Measurements from ENCODE around the gene MITF.

MITF gene

GRCh38 chr3:69819282-69819681 is 80.0 kb downstream of the MITF start:
- H3K4me1 Mint-ChIP-seq = no peaks in the 10 kb centered on the region
- no peak for ATAC-seq
- H3K27ac Mint-ChIP-seq = no peak overlapping the region
- H3K27me3 Mint-ChIP-seq = no peaks in the 10 kb centered on the region
- no peaks in the 10 kb centered on the region for H3K36me3 Mint-ChIP-seq
- no peak overlapping the region for H3K4me3 Mint-ChIP-seq
- H3K9me3 Mint-ChIP-seq = peaks cover 5% of the 10 kb centered on the region

GRCh38 chr3:69821133-69821532 is 81.9 kb downstream of the MITF start:
- H3K36me3 Mint-ChIP-seq = no peaks in the 10 kb centered on the region
- H3K27ac Mint-ChIP-seq = no peak overlapping the region
- H3K9me3 Mint-ChIP-seq = peaks cover 5% of the 10 kb centered on the region
- no peak overlapping the region for H3K4me3 Mint-ChIP-seq
- ATAC-seq = no peak
- no peaks in the 10 kb centered on the region for H3K4me1 Mint-ChIP-seq
- no peaks in the 10 kb centered on the region for H3K27me3 Mint-ChIP-seq

GRCh38 chr3:69823743-69824142 is 84.5 kb downstream of the MITF start:
- ATAC-seq = no peak
- H3K27ac Mint-ChIP-seq = no peak overlapping the region
- H3K4me1 Mint-ChIP-seq = no peaks in the 10 kb centered on the region
- peaks cover 9% of the 10 kb centered on the region for H3K9me3 Mint-ChIP-seq
- H3K36me3 Mint-ChIP-seq = no peaks in the 10 kb centered on the region
- no peak overlapping the region for H3K4me3 Mint-ChIP-seq
- no peaks in the 10 kb centered on the region for H3K27me3 Mint-ChIP-seq

- Mint-ChIP-seq H3K9me3 (peaks cover 9% of the 10 kb centered on the region), H3K4me1 (no peaks in the 10 kb centered on the region), H3K27me3 (no peaks in the 10 kb centered on the region), H3K4me3 (no peak overlapping the region), H3K27ac (no peak overlapping the region), H3K36me3 (no peaks in the 10 kb centered on the region)
- ATAC-seq = no peak
These were observed 86.2 kb downstream of the MITF start for GRCh38 chr3:69825446-69825845.

- no peaks in the 10 kb centered on the region for H3K36me3 Mint-ChIP-seq
- ATAC-seq = no peak
- H3K27ac Mint-ChIP-seq = no peak overlapping the region
- H3K27me3 Mint-ChIP-seq = no peaks in the 10 kb centered on the region
- H3K4me3 Mint-ChIP-seq = no peak overlapping the region
- no peaks in the 10 kb centered on the region for H3K4me1 Mint-ChIP-seq
- H3K9me3 Mint-ChIP-seq = peaks cover 9% of the 10 kb centered on the region
These were observed 87.9 kb downstream of the MITF start for GRCh38 chr3:69827127-69827526.

- ATAC-seq = no peak
These were observed 89.6 kb downstream of the MITF start for GRCh38 chr3:69828817-69829216.

GRCh38 chr3:69830147-69830546 is 90.9 kb downstream of the MITF start:
- H3K4me3 Mint-ChIP-seq = no peak overlapping the region
- H3K9me3 Mint-ChIP-seq = peaks cover 7% of the 10 kb centered on the region
- no peak for ATAC-seq
- H3K4me1 Mint-ChIP-seq = no peaks in the 10 kb centered on the region
- H3K36me3 Mint-ChIP-seq = no peaks in the 10 kb centered on the region
- H3K27ac Mint-ChIP-seq = no peak overlapping the region
- H3K27me3 Mint-ChIP-seq = no peaks in the 10 kb centered on the region

More at GRCh38 chr3:69828817-69829216, 89.6 kb downstream of the MITF start:
- no peaks in the 10 kb centered on the region for H3K27me3 Mint-ChIP-seq
- no peaks in the 10 kb centered on the region for H3K4me1 Mint-ChIP-seq
- no peak overlapping the region for H3K27ac Mint-ChIP-seq
- no peaks in the 10 kb centered on the region for H3K36me3 Mint-ChIP-seq
- H3K9me3 Mint-ChIP-seq = peaks cover 3% of the 10 kb centered on the region
- H3K4me3 Mint-ChIP-seq = no peak overlapping the region

GRCh38 chr3:69831737-69832136 is 92.5 kb downstream of the MITF start:
- Mint-ChIP-seq H3K4me3 (no peak overlapping the region), H3K27me3 (no peaks in the 10 kb centered on the region), H3K36me3 (no peaks in the 10 kb centered on the region), H3K27ac (no peak overlapping the region), H3K4me1 (no peaks in the 10 kb centered on the region), H3K9me3 (peaks cover 7% of the 10 kb centered on the region)
- ATAC-seq = peak; percentile 58

GRCh38 chr3:69833591-69833990 is 94.3 kb downstream of the MITF start:
- Mint-ChIP-seq H3K4me3 (no peak overlapping the region), H3K4me1 (no peaks in the 10 kb centered on the region), H3K27ac (no peak overlapping the region), H3K36me3 (no peaks in the 10 kb centered on the region), H3K9me3 (peaks cover 3% of the 10 kb centered on the region), H3K27me3 (no peaks in the 10 kb centered on the region)
- ATAC-seq = no peak

- Mint-ChIP-seq H3K9me3 (peaks cover 3% of the 10 kb centered on the region), H3K4me3 (no peak overlapping the region), H3K36me3 (no peaks in the 10 kb centered on the region), H3K27me3 (no peaks in the 10 kb centered on the region), H3K4me1 (no peaks in the 10 kb centered on the region), H3K27ac (no peak overlapping the region)
- no peak for ATAC-seq
These were observed 99.0 kb downstream of the MITF start for GRCh38 chr3:69838217-69838616.

GRCh38 chr3:69838696-69839515 is 99.6 kb downstream of the MITF start:
- Mint-ChIP-seq H3K27ac (no peak overlapping the region), H3K4me1 (no peaks in the 10 kb centered on the region), H3K4me3 (no peak overlapping the region), H3K9me3 (peaks cover 3% of the 10 kb centered on the region), H3K27me3 (no peaks in the 10 kb centered on the region), H3K36me3 (no peaks in the 10 kb centered on the region)
- no peak for ATAC-seq

GRCh38 chr3:69842351-69842750 is 103.1 kb downstream of the MITF start:
- no peak overlapping the region for H3K27ac Mint-ChIP-seq
- no peaks in the 10 kb centered on the region for H3K27me3 Mint-ChIP-seq
- H3K4me1 Mint-ChIP-seq = no peaks in the 10 kb centered on the region
- no peaks in the 10 kb centered on the region for H3K36me3 Mint-ChIP-seq
- peaks cover 2% of the 10 kb centered on the region for H3K9me3 Mint-ChIP-seq
- H3K4me3 Mint-ChIP-seq = no peak overlapping the region
- ATAC-seq = no peak

- no peaks in the 10 kb centered on the region for H3K4me1 Mint-ChIP-seq
These were observed 103.5 kb downstream of the MITF start for GRCh38 chr3:69842789-69843188.

GRCh38 chr3:69844706-69845105 is 105.4 kb downstream of the MITF start:
- Mint-ChIP-seq H3K9me3 (peaks cover 2% of the 10 kb centered on the region), H3K4me3 (no peak overlapping the region), H3K27me3 (no peaks in the 10 kb centered on the region), H3K36me3 (no peaks in the 10 kb centered on the region), H3K27ac (no peak overlapping the region), H3K4me1 (no peaks in the 10 kb centered on the region)
- ATAC-seq = no peak

More at GRCh38 chr3:69842789-69843188, 103.5 kb downstream of the MITF start:
- no peak for ATAC-seq
- no peak overlapping the region for H3K27ac Mint-ChIP-seq
- no peak overlapping the region for H3K4me3 Mint-ChIP-seq
- no peaks in the 10 kb centered on the region for H3K27me3 Mint-ChIP-seq
- peaks cover 2% of the 10 kb centered on the region for H3K9me3 Mint-ChIP-seq
- H3K36me3 Mint-ChIP-seq = no peaks in the 10 kb centered on the region

- ATAC-seq = no peak
- H3K9me3 Mint-ChIP-seq = peaks cover 2% of the 10 kb centered on the region
- no peak overlapping the region for H3K4me3 Mint-ChIP-seq
- no peak overlapping the region for H3K27ac Mint-ChIP-seq
- no peaks in the 10 kb centered on the region for H3K36me3 Mint-ChIP-seq
- H3K4me1 Mint-ChIP-seq = no peaks in the 10 kb centered on the region
- no peaks in the 10 kb centered on the region for H3K27me3 Mint-ChIP-seq
These were observed 108.0 kb downstream of the MITF start for GRCh38 chr3:69847303-69847702.

GRCh38 chr3:69848113-69848512 is 108.8 kb downstream of the MITF start:
- H3K9me3 Mint-ChIP-seq = peaks cover 2% of the 10 kb centered on the region

More at GRCh38 chr3:69848113-69848512, 108.8 kb downstream of the MITF start:
- no peak for ATAC-seq
- H3K4me1 Mint-ChIP-seq = no peaks in the 10 kb centered on the region
- no peak overlapping the region for H3K4me3 Mint-ChIP-seq
- H3K27me3 Mint-ChIP-seq = no peaks in the 10 kb centered on the region
- H3K27ac Mint-ChIP-seq = no peak overlapping the region
- no peaks in the 10 kb centered on the region for H3K36me3 Mint-ChIP-seq

Data from stimulated activated memory B cell treated with anti-CD40 and anti-IgM and Interleukin-4, amounts not matched to agents 10 μg/mL and 1 μg/mL and 100 μg/mL, for 72 hours (primary cell).